ENCODE results near the gene BSN.

BSN gene

DNA sequence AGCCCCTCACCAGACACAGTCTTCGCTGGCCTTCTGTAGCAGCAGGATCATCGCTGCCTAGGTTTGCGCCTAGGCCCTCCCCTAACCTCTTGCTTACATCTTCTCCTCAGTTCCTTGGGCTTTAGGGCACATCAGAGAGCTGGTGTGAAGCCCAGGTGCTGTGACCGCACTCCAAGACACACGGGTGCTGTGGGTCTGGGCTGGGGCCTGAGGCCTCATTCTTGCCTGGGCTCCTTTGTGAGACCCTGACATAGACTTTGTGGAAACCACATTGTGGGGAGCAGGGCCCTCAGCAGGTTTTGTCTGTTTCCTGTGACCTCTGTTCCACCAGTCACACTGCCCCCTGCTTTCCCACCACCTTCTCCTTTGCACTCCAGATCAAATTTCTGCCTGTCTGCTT is 157.2 kb downstream of the BSN start:
- no peak overlapping the region for H3K4me3 ChIP-seq (ENCODE audit: low read depth, low read length)
- TF ChIP-seq, protein P1, sequence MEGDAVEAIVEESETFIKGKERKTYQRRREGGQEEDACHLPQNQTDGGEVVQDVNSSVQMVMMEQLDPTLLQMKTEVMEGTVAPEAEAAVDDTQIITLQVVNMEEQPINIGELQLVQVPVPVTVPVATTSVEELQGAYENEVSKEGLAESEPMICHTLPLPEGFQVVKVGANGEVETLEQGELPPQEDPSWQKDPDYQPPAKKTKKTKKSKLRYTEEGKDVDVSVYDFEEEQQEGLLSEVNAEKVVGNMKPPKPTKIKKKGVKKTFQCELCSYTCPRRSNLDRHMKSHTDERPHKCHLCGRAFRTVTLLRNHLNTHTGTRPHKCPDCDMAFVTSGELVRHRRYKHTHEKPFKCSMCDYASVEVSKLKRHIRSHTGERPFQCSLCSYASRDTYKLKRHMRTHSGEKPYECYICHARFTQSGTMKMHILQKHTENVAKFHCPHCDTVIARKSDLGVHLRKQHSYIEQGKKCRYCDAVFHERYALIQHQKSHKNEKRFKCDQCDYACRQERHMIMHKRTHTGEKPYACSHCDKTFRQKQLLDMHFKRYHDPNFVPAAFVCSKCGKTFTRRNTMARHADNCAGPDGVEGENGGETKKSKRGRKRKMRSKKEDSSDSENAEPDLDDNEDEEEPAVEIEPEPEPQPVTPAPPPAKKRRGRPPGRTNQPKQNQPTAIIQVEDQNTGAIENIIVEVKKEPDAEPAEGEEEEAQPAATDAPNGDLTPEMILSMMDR (IDR thresholded peaks at IDR 0.05; ENCODE audit: low read depth, low read length): no peak
- TF ChIP-seq, protein P2, sequence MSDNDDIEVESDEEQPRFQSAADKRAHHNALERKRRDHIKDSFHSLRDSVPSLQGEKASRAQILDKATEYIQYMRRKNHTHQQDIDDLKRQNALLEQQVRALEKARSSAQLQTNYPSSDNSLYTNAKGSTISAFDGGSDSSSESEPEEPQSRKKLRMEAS (IDR thresholded peaks at IDR 0.05; ENCODE audit: low read depth, low read length): no peak
- TF ChIP-seq POLR2A (IDR thresholded peaks at IDR 0.05; ENCODE audit: extremely low read depth, insufficient read length) (no peak), MYC (IDR thresholded peaks at IDR 0.05; ENCODE audit: low read depth, low read length) (no peak)
- DNase-seq (ENCODE audit: low read depth): no peak

DNA sequence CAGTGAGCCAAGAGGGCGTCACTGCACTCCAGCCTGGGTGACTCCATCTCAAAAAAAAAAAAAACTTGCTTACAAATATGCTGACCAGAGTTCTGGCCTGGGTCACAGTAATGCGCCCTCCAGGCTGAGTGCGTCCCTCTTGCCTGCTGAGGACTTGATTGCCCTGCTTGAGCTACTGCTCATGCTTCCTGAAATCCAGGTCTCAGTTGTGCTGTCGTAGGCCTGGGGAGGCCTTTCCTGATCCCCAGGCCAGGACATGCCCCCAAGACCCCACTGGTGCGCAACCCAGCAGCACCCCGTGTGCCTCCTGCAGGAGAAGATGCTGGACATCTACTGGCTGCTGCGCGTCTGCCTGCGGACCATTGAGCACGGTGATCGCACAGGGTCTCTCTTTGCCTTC is 157.9 kb downstream of the BSN start:
- TF ChIP-seq POLR2A (IDR thresholded peaks at IDR 0.05; ENCODE audit: extremely low read depth, insufficient read length) (no peak), MYC (IDR thresholded peaks at IDR 0.05; ENCODE audit: low read depth, low read length) (no peak)
- TF ChIP-seq, protein P1 (IDR thresholded peaks at IDR 0.05; ENCODE audit: low read depth, low read length): no peak
- TF ChIP-seq, protein P2 (IDR thresholded peaks at IDR 0.05; ENCODE audit: low read depth, low read length): no peak
- DNase-seq (ENCODE audit: low read depth): no peak
- no peak overlapping the region for H3K4me3 ChIP-seq (ENCODE audit: low read depth, low read length)

DNA sequence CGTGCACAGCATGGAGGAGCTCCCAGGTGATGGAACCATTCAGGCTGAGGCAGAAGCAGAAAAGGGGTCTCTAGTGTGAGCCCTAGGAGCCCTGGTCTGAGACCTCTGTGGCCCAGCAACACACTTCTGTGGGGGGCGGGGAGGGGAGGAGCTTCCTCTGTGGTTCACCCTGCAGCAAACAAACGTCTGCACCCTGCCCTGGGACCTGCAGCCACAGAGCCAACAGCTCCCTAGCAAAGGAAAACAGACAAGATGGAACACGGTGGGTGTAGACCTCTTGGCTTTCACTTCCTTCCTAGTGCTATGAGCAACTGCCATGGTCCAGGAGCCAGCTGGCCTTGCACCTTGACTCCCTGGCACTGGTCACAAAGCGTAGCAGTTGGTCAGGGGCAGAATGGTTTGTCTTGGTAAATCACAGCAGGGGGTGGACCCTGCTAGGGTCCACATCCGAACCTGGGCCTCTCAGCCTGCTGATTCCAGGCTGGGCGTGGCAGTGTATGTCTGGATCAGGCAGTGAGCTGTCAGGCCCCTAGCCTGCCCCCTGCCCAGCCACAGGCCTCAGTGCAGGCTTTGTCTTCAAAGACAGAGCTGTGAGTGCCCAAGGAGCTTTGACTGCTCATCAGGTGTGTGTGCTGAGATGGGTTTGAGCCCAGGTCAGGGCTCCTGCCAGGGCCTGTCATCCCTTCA is 158.5 kb downstream of the BSN start:
- TF ChIP-seq MYC (IDR thresholded peaks at IDR 0.05; ENCODE audit: low read depth, low read length): no peak
- TF ChIP-seq POLR2A (IDR thresholded peaks at IDR 0.05; ENCODE audit: extremely low read depth, insufficient read length): no peak
- TF ChIP-seq, protein P1 (IDR thresholded peaks at IDR 0.05; ENCODE audit: low read depth, low read length): no peak
- TF ChIP-seq, protein P2 (IDR thresholded peaks at IDR 0.05; ENCODE audit: low read depth, low read length): no peak
- DNase-seq (ENCODE audit: low read depth): peak; percentile 53
- no peak overlapping the region for H3K4me3 ChIP-seq (ENCODE audit: low read depth, low read length)

DNA sequence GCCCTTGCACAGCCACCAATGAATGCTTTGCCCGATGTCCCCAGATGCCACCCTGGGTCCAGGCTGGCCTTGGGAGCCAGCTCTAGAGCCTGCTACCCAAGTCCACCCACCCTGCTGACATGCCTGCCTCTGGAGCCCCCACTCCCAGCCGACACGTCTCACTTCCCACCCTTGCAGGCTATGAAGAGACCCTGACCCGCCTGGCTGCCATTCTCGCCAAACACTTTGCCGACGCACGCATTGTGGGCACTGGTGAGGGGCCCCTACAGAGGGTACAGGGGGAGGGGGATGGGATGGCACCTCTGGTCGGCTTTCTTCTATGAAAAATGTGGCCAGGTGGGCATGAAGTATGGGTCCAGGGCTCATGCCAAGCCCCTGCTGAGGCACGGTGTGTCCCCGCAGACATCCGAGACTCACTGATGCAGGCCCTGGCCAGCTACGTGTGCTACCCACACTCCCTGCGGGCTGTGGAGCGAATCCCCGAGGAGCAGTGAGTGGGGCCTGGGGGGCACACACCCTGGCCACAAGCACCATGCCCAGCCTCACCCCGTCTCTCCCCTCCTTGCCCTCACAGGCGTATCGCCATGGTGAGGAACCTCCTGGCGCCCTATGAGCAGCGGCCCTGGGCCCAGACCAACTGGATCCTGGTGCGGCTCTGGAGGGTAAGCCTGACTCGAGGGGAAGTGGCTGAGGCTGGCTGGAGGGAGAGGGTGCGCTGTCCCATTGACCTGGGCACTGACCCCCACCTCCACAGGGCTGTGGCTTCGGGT is 159.2 kb downstream of the BSN start:
- H3K4me3 ChIP-seq (ENCODE audit: low read depth, low read length): no peak overlapping the region
- DNase-seq (ENCODE audit: low read depth): no peak
- TF ChIP-seq, protein P1 (IDR thresholded peaks at IDR 0.05; ENCODE audit: low read depth, low read length): no peak
- TF ChIP-seq MYC (IDR thresholded peaks at IDR 0.05; ENCODE audit: low read depth, low read length) (no peak), POLR2A (IDR thresholded peaks at IDR 0.05; ENCODE audit: extremely low read depth, insufficient read length) (no peak)

DNA sequence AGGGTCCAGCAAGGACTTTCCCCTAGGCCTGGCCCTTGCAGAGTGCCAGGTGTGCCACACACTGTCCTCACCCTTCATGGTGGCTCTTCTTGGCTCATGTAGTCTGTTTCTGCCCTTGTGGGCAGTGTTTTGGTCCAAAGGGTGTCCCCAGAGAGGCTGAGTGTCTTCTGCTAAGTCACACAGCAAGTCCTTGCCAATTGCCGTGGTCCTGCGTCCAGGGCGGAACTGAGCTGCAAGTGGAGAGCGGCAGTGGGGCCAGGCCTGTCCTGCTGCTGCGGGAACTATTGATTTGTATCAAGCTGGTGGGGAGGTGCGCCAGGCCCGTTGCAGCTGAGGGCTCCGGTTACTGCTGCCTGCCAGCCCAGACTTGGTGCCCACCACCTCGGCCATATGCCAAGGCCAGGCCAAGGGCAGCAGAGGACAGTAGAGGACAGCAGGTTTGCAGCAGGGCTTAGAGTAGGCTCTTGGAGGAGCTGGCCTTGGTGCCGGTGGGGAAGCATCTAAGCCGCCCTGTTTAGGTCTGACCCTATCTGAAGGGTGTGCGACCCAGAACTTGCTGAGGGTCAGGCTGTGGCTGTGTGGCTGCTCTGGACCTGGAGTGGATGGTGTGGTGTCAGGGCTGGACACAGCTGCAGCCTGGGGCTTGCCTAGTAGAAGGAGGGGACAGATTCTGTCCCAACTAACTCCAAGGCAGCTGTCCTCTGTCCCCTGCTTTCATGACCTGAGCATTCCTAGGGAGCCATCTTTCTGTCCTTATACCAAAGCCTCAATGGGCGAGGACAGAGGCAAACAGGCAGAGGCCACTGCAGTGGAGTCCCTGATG is 160.7 kb downstream of the BSN start:
- DNase-seq (ENCODE audit: low read depth): no peak
- TF ChIP-seq POLR2A (IDR thresholded peaks at IDR 0.05; ENCODE audit: extremely low read depth, insufficient read length): no peak
- no peak for TF ChIP-seq MYC (IDR thresholded peaks at IDR 0.05; ENCODE audit: low read depth, low read length)
- TF ChIP-seq, protein P1 (IDR thresholded peaks at IDR 0.05; ENCODE audit: low read depth, low read length): no peak
- TF ChIP-seq, protein P2 (IDR thresholded peaks at IDR 0.05; ENCODE audit: low read depth, low read length): no peak
- H3K4me3 ChIP-seq (ENCODE audit: low read depth, low read length): no peak overlapping the region

Measured in NB4 (cell line).